ENCODE results near the gene RAB11FIP5. TPM values are rescaled to one million over a fixed set of nuclear protein-coding genes. Genes with fewer than 3 reads are reported as not detected.

The RAB11FIP5 gene
- total and polyA plus RNA-seq, 2 of the 4 experiments (the other 2 are of a cell fraction) = 21.5 to 34.5 TPM

GRCh38 chr2:73117441-73117840 is 4.7 kb upstream of the RAB11FIP5 start:
- intact Hi-C loops (cut with micrococcal nuclease) = no loop called here
- H3K79me1 ChIP-seq (ENCODE audit: low read depth in 1 of 2, low read length in 2 of 2) = peaks cover 6% of the 10 kb centered on the region in 2 experiments; a peak in 2 of 4 replicates
- H3K4me2 ChIP-seq (ENCODE audit: low read depth, low read length) = peak overlapping the region; percentile 25; the same call in 1 of the 2 replicates
- no peak overlapping the region; the same call in 1 of the 2 replicates for H3K4ac ChIP-seq (ENCODE audit: low read depth, low read length)
- no peak overlapping the region for H3K23ac ChIP-seq (ENCODE audit: low read depth, low read length)
- WGBS, 2 experiments (ENCODE audit: extremely low coverage in 2 of 2, insufficient read length in 1 of 2) = 60% methylated on average over 1 of the region's 1 CpG; no CpG with 5 or more reads in 1 of the 2 experiments
- DNase-seq (peak; percentile 64), ATAC-seq (ENCODE audit: low read depth) (no peak)
- peak overlapping the region; percentile 4 for H2AK9ac ChIP-seq (replicated peaks; ENCODE audit: low read depth, low read length, poor library complexity)
- H3K27ac ChIP-seq (ENCODE audit: insufficient read depth, low read length) = peak overlapping the region; percentile 32; the same call in 1 of the 2 replicates
- no peak overlapping the region for H4K5ac ChIP-seq (ENCODE audit: low read depth, low read length)
- 0 out of 2 replicates have a peak overlapping the region, but pooled peaks have one; percentile 2 for H3K18ac ChIP-seq (ENCODE audit: low read depth, low read length)
- H3K27me3 ChIP-seq (ENCODE audit: control insufficient read depth, insufficient read depth, low read length) = peaks cover 1% of the 10 kb centered on the region; the same call in 1 of the 2 replicates
- 0 out of 2 replicates have a peak overlapping the region, but pooled peaks have one; percentile 56 for H2BK120ac ChIP-seq (ENCODE audit: low read depth, low read length)
- H4K8ac ChIP-seq (ENCODE audit: low read depth in 2 of 2, low read length in 2 of 2) = peak overlapping the region in 1 of 2 experiments; percentile 87; a peak in 1 of 4 replicates
- no peak overlapping the region for H3K56ac ChIP-seq (ENCODE audit: extremely low read depth, insufficient read depth, low read length)
- no peak overlapping the region for H2AFZ ChIP-seq (replicated peaks; ENCODE audit: low read length, poor library complexity)
- H3K14ac ChIP-seq (replicated peaks; ENCODE audit: low read depth, low read length) = no peak overlapping the region
- H2BK20ac ChIP-seq (ENCODE audit: low read depth, low read length) = no peak overlapping the region
- H4K20me1 ChIP-seq (ENCODE audit: insufficient read depth, low read length) = no peaks in the 10 kb centered on the region
- dilution Hi-C loops (cut with HindIII; ENCODE audit: low sequenced_read_pairs, unreplicated experiment) = no loop called here
- CTCF ChIA-PET = no interaction called here
- no peak overlapping the region for H2BK15ac ChIP-seq (ENCODE audit: low read depth, low read length)
- no peaks in the 10 kb centered on the region for H3K9me3 ChIP-seq (ENCODE audit: control insufficient read depth, insufficient read depth, low read length)
- peaks cover 15% of the 10 kb centered on the region for H3K9me1 ChIP-seq (ENCODE audit: insufficient read depth, low read length)
- H3K9ac ChIP-seq (ENCODE audit: low read depth, low read length) = no peak overlapping the region
- peaks cover 11% of the 10 kb centered on the region for H3K4me1 ChIP-seq (ENCODE audit: control insufficient read depth, insufficient read depth, low read length)
- H2AK5ac ChIP-seq (ENCODE audit: low read depth, low read length) = peak overlapping the region; percentile 36; the same call in 1 of the 2 replicates
- TF ChIP-seq FOS (IDR thresholded peaks at IDR 0.05; ENCODE audit: low read depth, low read length) (peak; percentile 47; the same call in 1 of the 2 replicates), MXI1 (IDR thresholded peaks at IDR 0.05; ENCODE audit: borderline replicate concordance, low read depth, low read length) (no peak), SMC3 (IDR thresholded peaks at IDR 0.05; ENCODE audit: low read depth, low read length) (no peak)
- no peak overlapping the region for H4K91ac ChIP-seq (ENCODE audit: insufficient read depth, low read depth, low read length)
- peak overlapping the region; percentile 49 for H2BK5ac ChIP-seq (ENCODE audit: low read depth, low read length, poor library complexity, severe bottlenecking)
- POLR2A ChIA-PET (ENCODE audit: unreplicated experiment) = no interaction called here
- BruUV-seq (replicated peaks) = no TSS peak
- no peaks in the 10 kb centered on the region for H3K36me3 ChIP-seq (ENCODE audit: control insufficient read depth, insufficient read depth, low read length)
- H3K4me3 ChIP-seq (ENCODE audit: insufficient read depth, low read depth, low read length) = no peak overlapping the region
- in situ Hi-C loops (cut with MboI; ENCODE audit: low sequenced_read_pairs) = no loop called here
